HG02678 (cell line): ENCODE data around the gene SLC10A2.
"Not testable (repeated sequence)": the region's sequence is repeated elsewhere in the genome, so short reads cannot be mapped to it uniquely, and the experiment has no call there.

ENCODE experiments used
- ATAC-seq: cut with Tn5 transposase; IDR thresholded peaks from one replicate; pipeline ENCODE4 v1.9.1; 2021; ENCODE audit warnings: mild to moderate bottlenecking, moderate library complexity; ENCODE audit not compliant: unreplicated experiment

SLC10A2 gene, protein sequence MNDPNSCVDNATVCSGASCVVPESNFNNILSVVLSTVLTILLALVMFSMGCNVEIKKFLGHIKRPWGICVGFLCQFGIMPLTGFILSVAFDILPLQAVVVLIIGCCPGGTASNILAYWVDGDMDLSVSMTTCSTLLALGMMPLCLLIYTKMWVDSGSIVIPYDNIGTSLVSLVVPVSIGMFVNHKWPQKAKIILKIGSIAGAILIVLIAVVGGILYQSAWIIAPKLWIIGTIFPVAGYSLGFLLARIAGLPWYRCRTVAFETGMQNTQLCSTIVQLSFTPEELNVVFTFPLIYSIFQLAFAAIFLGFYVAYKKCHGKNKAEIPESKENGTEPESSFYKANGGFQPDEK

DNA sequence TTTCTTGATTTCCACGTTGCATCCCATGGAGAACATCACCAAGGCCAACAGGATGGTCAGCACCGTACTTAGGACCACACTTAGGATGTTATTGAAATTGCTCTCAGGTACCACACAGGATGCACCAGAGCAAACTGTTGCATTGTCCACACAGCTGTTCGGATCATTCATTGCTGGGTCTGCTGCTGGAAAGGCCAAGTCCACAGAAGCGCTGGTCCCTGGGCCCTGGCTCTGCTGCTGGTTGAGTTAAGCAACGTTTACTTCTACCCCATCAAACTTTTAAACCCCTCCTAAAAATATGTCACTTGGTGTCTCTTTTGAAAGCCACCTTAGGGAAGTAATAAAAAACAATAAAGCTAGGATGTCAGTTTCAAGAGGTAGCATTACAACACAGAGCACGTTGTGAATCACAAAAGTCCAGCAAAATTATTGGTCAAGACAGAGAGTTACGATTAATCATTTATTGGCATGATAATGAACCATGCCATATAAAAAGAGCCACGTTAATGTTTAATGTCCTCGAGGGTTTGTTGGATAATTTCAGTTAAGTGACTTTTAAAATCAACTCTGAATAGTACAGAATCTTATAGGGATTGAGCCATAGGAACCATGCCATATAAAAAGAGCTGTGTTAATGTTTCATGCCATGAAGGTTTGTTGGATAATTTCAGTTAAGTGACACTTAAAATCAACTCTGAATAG, at the start of gene SLC10A2:
Gene SLC10A2 (minus strand): TSS at position 339 of the 702 bp plus-strand sequence. CDS start 168 bp downstream, at position 171.
- no peak for ATAC-seq

DNA sequence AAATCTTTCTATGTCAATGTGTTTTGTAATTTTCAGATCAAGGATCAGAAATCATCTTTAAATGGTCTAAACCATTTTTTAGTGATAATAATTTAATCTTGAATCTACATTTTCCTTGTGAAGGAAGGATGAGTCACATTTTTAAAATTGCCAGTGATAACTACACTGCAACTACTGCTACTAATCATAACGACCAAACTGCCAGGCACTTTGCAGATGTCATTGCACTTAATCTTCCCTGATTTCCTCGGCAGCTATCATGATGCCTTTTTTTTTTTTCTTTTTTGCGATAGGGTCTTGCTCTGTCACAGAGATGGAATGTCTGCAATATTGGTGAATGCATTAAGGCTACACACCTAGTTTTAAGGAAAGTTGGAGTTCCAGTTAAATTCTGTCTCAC, 41.4 kb upstream of the SLC10A2 start:
- ATAC-seq: no peak

DNA sequence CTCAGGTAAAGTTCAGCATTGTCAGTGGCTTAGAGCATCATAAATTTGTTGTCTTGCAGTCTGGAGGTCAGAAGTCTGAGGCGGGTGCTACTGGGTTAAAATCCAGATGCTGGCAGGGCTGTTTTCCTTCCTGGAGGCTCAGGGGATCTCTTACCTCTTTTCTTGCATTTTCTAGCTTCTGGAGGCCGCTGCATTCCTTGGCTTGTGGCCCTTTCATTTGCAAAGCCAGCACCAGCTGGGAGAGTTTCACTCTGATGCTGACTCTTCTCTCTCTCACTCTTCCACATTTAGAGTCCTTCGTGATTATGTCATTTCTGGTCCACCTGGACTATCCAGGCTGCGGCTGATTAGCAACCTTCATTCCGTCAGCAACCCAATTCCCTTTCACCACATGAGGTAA, 38.1 kb upstream of the SLC10A2 start:
- ATAC-seq: no peak

DNA sequence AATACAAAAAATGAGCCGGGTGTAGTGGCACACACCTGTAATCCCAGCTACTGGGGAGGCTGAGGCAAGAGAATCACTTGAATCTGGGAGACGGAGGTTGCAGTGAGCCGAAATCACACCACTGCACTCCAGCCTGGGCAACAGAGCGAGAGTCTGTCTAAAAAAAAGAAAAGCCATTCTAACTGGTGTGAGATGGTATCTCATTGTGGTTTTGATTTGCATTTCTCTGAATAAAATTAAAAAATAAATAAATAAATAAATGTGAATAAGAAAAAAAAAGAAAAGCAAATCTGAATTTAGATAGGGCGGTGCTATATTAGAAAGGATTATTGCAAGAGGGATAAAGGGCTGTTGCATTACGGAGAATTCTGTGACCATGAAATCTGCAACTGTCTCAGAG, 37.2 kb upstream of the SLC10A2 start:
- ATAC-seq: not testable (repeated sequence)

DNA sequence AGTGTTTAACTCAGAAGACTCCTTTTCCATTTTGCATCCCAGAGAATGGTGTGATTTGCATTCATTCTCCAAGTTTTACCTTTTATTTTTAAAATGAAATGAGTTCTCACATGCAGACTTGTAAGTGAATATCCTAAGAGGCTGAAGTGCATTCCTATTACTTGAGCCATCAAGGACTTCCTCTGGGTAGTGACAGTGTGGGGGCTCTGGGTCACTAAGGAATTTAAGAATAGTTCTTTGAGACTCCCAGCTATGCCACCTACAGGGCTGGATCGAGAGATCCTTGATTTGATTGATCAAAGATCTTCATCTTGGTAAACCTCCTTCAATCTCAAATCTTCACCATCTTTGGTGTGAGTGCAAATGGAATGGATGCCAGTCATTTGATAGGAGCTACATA, 36.3 kb upstream of the SLC10A2 start:
- no peak for ATAC-seq

DNA sequence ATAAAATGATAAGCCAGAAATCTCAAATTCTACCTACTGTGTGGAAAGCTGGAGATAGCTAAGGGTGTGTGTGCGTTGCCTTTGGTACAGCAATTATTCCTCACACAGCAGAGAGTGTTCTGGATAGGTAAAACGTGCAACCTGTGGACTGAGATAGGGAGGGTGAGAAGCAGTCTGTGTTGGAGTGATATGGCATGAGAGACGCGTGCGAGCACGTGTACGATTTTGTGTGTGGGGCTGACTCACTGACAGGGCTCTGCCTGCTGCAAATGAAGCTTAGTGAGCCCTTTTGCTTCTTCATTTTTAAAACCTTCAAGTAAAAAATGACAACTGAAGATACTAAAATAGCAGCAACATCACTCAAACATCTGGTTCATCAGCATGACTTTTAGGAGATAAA, 35.7 kb upstream of the SLC10A2 start:
- no peak for ATAC-seq

DNA sequence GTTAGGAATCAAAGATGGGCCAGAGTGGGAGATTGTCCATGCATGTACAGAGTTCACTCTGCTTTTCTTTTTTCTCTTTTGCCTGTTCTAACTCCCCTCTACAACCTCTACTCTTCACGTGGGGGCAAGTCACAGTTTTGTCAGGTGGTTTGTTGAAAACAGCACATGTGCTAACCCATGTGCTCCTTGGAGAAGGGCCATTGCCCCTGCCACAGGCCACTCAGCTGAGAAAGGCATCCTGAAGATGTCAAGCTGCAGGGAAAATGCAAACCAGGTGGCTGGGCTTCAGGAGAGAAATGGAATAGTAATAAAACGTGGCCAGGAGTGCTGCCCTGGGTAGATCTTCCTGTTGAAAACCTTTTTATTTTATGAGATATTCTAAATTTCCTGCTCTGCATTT, 35.3 kb upstream of the SLC10A2 start:
- no peak for ATAC-seq

DNA sequence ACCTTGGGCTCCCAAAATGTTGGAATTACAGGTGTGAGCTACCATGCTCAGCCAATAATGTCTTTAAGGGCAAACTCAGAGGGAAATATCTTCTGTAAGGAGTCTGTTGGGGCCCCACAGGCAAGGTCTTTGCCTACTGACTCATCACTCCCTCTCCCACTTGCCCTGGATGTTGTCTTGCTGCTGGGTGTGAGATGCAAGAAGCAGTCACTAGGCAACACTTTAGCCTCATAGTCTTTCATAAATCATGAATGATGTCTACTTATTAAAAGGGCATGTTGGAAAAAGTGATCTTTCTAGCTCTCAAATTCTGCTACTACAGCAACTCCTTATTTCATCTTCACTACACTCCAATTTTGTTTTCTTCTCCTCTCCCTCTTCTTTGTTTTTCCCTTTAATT, 34.6 kb upstream of the SLC10A2 start:
- no peak for ATAC-seq

DNA sequence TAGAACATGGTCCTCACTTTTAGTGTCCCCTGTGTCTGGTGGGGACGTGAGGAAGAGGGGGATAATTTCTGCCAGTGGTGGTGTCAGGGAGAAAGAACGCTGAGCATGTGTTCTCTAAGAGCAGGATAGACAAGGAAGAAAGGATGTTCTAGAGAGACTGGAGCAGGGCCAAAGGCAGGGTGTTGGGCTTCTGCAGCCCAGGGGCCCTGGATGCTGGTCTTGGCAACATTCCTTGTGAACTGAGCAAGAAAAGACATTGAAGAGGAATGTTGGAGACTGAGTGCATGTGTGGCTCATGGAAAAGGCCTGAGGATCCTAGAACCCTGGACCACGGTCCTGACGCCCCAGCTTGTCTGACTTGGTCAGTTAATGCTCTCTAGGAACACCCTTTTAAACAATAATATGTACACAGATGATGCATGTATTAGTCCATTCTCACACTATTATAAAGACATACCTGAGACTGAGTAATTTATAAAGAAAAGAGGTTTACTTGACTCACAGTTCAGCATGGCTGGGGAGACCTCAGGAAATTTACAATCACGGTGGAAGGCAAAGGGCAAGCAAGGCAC, 33.6 kb upstream of the SLC10A2 start:
- ATAC-seq: no peak

DNA sequence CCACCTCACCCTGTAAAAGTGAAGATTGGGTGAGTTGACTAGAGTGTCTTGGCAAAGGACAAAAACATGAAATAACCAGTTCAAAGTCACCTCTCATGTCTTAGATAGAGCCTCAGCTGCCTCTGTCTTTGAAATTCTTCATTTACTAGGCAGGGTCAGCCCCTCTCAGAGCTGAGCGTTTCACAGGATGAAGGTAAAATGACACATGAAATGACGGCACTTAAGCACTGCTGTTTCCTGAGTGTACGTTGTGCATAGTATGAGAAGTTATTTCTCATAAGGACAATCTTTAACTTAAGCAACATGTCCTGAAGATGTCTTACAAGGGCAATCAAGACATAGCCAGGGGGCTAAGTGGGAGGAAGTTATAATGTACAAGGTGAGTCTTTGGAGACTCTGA, 32.3 kb upstream of the SLC10A2 start:
- no peak for ATAC-seq

DNA sequence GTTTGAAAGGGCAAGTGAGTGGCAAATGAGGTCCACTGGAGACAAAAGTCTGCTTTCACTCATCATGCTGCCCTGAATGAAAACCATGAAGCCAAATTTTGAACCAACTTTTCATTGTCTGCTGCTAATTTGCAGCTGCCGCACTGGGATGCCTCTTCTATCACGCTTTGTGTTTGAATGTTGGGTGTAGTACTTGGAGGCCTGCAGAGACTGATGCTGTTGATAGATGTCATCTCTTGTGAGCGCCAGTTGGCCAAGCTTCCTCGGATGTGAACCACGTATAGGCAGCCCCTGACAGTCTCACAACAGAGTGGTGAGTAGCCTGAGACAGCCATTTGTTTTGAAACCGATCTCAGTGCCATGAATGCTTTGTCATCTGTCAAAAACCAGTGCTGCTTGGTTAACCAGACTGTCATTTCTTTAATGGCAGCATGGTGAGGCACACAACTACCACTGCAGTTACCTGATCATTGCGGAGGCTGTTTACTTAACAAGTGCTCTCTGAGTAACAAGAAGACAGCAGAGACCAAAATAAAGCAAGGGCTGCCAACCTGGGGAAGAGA, 31.2 kb upstream of the SLC10A2 start:
- ATAC-seq: no peak

DNA sequence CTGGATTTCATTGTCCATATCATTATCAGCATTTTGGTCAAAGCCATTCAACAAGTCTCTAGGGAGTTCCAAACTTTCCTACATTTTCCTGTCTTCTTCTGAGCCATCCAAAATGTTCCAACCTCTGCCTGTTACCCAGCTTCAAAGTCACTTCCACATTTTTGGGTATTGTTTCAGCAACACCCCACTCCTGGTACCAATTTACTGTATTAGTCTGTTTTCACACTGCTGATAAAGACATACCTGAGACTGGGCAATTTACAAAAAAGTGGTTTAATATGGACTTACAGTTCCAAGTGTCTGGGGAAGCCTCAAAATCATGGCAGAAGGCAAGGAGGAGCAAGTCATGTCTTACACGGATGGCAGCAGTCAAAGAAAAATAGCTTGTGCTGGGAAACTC, 27.4 kb upstream of the SLC10A2 start:
- ATAC-seq: not testable (repeated sequence)

DNA sequence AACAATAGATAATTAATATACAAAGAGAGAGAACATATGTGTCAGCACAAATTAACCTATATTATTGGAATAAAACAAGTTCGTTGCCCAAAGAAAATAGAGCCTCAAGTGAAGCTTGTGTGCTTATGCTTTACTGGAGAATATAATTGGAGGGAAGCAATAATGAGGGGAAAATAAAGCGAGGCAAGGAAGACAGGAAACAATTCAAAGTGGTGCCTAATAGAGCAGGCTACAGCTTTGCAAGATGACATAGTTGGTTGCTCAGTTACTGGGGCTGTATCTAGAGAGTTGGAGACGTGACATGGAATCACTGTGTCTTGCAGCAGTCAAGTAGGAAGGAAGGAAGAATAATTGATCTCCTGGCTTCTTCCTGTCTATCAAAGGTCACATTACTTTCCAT, 21.1 kb upstream of the SLC10A2 start:
- ATAC-seq: no peak

DNA sequence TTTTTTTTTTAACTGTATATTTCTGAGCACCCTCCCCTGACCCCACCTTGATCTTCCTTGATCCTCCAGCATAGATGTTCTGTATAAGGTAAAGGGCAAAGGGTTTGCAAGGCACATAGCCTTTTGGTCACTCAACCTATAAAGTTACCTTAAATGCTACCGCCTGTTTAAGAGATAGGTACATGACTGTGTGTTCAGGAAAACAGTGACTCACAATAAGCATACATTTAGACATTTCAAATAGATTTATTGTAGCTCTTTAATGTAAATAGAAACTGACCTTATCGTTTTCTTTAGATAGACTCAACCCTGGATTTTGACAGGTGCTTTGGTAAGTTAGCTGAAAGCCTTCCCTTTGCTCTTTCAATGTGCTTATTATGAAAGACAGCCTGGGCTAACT, 15.2 kb upstream of the SLC10A2 start:
- ATAC-seq: no peak

DNA sequence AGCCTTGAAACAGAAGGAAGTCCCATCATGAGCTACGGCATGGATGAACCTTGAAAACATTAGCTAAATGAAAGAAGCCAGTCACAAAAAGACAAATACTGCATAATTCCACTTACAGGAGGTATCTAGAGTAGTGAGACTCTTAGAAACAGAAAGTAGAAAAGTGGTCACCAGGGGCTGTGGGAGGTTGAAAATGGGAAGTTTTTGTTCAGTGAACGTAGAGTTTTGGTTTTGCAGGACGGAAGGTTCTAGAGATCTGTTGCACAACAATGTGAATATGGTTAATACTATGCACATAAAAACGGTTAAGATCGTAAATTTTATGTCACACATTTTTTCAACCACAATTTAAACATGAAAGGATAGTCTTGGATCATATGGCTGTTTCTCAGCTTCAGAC, 11.9 kb upstream of the SLC10A2 start:
- ATAC-seq: peak; percentile 95

DNA sequence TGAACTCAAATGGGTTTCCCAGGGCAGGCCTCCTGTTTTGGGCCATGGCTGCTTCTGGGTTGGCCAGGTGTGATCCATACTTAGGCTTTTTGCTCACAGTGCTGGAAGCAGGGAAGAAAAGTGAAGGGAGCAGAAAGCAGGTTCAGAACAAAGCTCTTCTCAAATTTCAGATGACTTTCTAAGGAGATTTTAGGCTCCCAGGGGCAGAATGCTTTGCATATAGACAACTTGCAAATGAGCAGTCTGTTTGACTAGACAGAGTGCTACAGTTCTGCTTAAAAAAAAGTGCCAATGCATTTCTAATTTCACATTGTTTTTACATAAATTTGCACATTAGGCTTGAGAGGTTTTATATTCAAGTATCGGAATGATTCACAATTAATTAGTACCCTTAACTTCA, 2.6 kb upstream of the SLC10A2 start:
- no peak for ATAC-seq

DNA sequence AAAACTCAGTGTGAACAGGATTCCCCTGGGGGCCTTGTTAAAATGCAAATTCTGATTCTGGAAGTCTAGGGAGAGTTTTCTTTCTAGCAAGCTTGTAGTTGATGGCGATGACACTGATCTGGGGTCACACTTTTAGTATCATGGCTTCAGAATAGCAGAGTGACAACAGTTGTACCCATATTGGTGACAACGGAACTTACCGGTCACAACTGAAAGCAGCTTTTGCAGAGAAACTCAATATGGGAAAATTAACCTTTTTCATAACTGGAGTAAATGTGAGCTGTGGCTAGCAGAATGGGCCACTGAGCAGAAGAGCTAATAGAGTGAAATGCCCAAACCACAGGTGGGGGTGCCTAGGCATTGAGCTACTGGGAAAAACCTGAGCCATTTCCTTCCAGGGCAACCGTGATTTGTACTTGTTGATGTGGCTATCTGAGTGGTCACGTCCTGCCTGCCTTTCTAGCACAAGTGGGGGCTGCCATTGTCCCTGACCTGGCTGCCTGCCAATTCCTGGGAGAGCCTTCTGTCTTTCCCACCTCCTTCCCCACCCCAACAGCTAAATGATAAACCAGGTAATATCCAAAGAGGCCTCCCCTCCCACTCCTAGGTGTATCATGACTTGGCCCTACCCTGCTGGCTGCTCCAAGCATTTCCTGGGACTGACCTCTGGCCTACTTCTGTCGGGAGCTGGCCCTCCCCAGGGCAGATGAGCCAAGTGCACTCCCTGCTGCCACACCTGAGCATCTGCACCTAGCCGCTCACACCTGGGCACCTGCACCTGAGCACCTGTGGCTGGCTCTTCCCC, 1.7 kb upstream of the SLC10A2 start:
- peak; percentile 67 for ATAC-seq

DNA sequence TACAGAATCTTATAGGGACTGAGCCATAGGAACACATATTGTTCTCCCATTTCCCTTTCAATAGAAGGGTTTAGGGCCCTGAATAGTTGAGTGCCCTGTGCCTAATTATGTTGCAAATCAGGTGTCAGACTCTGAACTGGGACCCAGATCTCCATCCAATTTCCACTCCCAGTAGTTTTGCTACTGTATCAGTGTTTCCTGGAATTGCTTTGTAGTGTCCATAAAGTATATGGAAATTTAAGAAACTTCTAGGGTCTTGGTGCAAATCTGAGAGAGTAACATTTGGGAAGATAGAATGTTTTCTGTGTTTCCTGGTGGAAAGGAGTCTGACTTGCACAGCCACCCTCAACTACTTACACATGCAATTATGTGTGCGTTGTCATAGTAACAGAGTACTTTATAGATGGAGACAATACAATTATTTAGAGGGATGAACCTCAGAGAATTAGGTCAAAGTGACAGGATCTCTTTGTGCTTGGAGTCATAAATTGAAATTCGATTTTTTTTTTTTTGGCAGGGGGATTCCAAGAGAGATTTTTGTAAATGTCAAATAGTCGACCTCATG, 646 bp upstream of the SLC10A2 start:
- no peak for ATAC-seq

DNA sequence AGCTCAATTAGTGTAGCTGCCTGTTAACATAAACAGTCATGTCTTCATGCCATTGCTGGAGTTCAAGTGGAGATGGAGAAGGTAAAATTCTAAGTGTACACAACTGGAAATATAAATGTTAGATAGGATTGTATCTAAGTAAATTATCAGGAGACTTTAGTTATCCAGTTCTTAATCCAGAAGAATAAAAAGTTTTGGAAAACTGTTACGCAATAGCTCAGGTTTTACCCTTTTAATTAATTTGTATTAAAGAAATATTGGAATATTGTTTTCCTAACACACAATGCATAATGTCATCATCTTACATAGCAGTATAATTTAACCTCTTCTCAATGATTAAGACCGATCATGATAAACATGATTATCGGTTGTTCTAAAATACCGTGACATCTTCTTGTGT, 2.8 kb downstream of the SLC10A2 start:
- no peak for ATAC-seq

DNA sequence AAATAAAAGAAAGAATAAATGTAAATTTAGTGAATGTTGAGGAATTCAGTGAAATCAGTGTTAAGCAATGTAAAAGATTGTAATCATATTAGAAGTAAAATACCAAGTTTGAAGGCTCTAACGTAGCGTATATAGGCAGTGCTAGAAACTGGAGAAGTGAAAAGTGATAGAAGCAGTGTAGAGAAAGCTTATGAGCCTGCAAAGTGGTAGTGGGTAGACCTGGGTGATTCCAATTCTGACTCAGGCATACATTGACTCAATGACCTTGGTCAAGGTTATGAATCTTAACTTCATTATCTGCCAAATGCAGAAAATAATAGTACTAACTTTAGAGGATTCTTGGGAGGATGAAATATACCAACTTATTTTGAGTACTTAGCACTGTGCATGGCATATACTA, 4.1 kb downstream of the SLC10A2 start:
- no peak for ATAC-seq

DNA sequence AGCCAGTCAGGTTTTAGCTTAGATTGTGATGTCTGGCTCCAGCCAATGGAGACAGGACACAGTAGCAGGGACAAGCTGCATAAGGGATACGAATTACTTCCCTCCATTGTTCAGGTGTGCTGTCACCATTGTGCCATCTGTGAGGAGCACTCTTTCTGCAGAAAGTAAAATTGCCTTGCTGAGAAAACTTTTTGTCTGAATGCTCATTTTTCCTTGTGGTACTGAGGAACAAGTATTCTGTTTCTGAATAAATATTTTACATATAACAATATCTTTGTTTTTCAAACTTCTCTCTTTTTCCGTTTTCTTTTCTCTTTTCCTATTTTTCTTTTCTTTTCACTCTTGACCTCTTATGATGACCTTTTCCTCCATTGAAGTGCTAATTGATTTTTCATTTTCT, 10.2 kb downstream of the SLC10A2 start:
- no peak for ATAC-seq
